Effector CD4-positive, alpha-beta T cell (primary cell): ENCODE measurements around the gene TASP1.
"Not testable (repeated sequence)": the region's sequence is repeated elsewhere in the genome, so short reads cannot be mapped to it uniquely, and the experiment has no call there.

Source experiments
- DNase-seq: peaks from one replicate; pipeline ENCODE4 v3.0.0-alpha.2; 2020
- total RNA-seq: gene quantifications from one replicate; lab custom pipeline; 2026; lab: John Stamatoyannopoulos, UW

The TASP1 gene, protein sequence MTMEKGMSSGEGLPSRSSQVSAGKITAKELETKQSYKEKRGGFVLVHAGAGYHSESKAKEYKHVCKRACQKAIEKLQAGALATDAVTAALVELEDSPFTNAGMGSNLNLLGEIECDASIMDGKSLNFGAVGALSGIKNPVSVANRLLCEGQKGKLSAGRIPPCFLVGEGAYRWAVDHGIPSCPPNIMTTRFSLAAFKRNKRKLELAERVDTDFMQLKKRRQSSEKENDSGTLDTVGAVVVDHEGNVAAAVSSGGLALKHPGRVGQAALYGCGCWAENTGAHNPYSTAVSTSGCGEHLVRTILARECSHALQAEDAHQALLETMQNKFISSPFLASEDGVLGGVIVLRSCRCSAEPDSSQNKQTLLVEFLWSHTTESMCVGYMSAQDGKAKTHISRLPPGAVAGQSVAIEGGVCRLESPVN
- total RNA-seq, result 20.1 reads per million, percentile 47 among the genes with 10 or more reads in this experiment

DNA sequence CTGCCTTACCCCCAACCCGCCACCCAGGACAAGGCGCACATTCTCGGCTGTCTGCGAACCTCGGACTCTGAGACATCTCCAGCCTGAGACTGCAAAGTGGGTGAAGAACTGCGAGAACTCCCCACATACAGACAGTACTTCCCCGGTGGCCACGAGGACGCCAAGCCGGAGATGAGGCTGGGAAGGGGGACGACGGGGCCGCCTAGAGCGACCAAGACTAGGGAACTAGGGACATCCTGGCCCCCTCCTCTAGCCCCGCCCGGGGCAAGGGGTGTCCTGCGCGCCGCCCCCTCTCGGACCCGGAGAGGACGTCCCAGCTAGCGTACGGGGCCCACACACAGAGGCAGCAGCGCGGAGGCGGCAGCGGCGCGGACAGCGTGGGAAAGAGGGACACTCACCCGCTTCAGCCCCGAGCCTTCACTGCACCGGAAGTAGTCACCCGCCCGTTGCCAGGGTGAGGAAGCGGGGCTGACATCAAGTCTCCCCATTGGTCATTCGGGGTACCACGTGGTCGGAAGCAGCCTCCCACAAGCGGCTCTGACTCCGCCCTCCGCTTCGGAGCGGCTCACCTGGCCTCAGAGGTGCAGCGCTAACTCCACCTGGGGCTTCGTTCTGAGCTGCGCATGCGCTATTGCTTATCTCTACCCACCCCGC, at the start of gene TASP1:
TSS of gene TASP1 (minus strand) at position 437 of the 654 bp plus-strand sequence. CDS start 8,854 bp downstream, outside the sequence.
- peak; percentile 97 for DNase-seq

DNA sequence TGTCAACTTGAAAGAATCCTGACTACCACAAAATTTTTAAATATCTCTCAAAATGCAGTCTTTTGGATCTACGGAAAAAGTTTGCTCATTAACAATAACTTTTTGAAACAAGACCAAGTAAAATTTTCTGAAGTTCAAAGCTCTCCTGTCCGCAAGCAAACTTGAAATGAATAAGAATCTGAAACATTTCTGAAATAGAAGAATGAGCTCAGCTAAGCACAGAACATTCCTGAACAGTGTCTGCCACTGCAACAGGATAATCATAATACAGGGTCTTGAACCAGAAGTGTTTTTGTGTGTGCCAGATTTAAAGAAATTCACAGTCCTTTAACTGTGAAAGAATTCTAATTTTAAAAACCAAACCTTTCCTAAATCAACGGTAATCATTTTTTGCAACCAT, 49.1 kb upstream of the TASP1 start:
- no peak for DNase-seq

DNA sequence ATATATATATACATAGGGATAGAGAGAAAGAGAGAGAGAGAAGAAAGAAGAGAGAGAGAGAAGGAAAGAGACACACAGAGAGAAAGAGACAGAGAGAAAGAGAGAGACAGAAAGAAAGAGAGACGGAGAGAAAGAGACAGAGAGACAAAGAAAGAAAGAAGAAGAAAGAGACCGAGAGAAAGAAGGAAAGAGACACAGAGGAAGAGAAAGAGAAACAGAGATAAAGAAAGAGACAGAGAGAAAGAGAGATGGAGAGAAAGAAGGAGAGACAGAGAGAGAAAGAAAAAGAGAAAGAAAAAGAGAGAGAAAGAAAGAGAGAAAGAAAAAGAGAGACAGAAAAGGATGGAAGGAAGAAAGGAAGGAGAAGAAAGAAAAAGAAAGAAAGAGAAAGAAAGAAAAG, 46.9 kb upstream of the TASP1 start:
- DNase-seq, result no peak

DNA sequence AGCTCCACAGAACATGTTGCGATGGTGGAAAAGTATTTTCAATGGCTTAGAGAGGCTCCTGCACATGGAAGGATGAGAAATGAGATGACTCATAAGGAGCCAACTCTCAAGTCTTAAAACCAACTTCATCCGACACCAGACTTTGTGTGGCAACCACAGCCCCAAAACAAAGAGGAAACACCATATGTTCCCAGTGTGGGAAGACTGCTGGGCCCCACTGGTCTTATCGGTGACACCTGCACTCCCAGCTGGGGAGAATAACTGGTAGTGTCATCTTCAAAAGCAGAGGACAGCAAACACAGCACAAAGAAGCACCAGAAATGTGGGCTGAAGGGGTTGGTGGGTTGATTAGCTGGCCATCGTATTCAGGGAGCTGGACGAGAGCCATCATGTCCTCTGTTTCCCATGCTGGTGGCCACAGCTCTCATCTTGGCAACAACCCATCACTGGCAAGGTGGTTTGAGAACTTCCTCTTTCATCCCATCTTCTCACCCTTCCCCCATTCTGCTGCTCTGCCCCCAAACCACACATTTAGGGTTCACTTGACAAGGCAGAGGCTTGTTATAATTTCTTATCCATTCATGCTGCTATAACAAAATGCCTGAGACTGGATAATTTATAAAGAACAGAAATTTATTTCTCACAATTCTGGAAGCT, 46.0 kb upstream of the TASP1 start:
- DNase-seq, result no peak

DNA sequence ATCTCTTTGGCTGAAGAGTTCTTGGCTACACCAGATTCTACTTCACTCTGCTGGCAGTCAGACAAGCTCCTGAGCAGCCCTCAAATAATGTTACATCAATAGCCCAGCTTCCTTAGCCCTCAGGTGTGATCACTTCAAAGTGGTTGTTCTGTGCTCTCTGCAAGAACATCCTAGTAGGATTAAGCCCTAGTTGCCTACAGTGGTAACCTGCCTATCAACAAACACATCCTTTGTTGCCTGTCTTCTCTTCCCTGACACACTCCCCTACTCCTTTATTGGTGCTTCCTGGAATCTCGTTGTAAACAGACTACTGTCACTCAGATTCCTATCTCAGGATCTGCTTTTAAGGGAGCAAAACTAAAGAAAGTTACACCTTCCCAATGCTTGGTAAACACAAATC, 45.1 kb upstream of the TASP1 start:
- no peak for DNase-seq

DNA sequence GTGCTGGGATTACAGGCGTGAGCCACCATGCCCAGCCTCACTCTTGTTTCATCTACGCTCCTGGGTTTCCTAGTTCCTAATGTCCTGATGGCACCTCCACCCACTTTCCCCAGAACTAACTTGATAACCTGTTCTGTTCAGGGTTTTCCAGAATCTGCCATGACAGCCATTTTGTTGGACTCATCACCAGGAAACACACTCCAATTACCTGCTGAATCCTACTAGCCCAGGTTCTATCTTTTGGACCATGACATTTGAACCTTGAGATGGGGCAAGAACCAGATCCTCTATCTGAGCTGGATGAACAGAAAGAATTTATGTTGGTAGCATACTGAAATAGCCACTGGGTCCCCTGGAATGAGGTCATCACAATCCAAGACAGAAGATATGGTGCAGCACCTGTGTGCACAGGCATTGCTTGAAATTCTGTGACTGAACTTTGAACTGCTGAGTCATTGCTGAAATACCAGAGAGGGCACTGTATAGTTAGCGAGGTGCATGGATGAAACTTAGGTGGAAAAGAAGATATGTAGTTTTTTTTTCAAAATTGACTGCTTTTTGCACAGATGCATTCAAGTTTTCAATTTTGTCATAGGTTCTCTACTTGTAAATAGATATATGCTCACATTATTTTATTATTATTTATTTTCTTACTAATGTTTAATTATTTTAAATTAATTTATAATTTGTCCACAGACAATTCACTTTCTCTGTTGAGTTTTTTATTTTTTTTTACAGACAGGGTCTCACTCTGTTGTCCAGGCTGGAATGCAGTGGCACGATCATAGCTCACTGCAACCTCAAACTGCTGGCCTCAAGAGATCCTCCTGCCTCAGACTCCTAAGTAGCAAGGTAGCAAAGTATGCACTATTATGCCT, 42.8 kb upstream of the TASP1 start:
- no peak for DNase-seq

DNA sequence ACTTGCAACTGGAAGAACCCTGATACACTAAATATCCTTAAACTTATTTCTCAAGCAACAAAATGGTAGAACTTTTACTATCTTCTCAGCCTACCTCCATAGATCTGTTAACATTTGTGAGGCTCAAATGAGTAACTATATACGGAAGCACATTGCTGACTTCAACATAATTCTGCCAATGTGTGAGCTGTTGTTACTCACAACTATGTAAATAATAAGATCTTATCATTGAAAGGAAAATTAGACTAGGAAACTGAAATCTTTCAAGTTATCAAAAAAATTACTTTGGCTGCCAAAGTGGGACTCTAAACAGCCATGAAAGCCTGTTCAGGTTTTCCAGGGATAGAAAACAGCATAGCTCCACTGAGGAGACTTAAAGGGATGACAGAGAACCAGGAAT, 40.2 kb upstream of the TASP1 start:
- no peak for DNase-seq

DNA sequence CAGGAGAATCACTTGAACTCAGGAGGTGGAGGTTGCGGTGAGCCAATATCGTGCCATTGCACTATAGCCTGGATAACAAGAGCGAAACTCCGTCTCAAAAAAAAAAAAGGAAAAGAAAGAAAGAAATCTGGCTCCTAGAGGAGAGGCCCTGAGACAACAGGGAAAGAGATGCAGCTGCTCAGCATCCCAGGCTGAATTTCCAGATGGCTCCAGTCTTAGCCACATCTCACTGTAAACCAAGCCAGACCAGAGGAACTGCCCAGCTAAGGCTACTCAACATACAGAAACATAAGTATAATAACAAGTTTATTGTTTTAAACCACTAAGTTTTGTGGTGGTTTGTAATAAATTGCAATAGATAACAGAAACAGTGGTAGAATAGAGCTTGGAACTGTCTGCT, 38.5 kb upstream of the TASP1 start:
- no peak for DNase-seq

DNA sequence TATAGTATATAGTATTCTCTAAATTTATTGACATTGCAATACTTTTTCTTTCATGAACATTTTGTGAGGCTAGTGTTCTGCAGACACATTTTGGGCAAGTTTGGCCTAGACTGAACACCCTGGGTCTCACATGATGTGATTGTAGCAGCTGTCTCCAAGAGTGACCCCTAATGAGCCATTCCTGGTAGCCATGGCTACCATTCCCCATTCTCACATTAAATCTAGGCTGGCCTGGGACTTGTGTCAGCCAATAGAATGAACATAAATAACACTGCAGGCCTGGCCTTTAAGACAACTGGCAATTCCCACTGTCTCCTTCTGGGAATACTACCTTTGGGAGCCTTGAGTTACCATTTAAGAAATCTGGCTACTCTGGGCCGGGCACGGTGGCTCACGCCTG, 38.0 kb upstream of the TASP1 start:
- DNase-seq, result no peak

DNA sequence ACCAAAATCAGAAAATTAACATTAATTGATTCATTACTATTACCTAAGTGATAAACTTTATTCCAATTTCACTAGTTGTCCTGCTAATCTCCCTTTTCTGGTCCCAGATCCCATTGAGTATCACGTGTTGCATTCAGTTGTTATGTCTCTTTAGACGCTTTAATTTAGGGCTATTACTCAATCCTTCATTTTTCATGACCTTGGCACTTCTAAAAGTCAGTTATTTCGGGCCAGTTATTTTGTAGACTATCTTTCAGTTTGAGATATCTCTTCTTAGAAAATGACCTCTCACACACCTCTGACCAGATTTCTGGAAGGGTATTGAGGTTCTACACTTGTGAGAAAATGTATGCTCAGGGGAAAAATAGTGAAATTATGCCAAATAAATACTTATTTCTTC, 34.0 kb upstream of the TASP1 start:
- no peak for DNase-seq

DNA sequence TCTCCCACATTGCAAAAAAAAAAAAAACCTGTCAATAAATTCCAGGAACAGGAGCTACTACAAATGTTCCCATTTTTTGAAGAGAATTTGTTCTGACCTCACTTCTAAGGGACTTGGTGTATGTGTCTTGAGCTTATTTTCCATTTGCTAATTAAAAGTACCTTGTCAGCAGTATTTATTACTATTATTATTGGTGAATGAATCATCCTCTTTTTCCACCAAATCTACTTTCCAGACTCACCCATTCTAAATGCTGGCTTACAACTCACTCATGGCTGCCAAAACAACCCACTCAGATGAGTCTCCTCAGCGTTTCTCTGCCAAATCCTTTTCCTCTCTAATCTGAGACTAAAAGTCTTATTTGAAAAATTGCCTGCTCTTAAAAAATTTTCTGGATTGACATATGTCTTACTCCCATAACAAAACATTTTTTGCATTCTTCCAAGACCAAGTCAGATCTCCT, 33.2 kb upstream of the TASP1 start:
- DNase-seq, result no peak

DNA sequence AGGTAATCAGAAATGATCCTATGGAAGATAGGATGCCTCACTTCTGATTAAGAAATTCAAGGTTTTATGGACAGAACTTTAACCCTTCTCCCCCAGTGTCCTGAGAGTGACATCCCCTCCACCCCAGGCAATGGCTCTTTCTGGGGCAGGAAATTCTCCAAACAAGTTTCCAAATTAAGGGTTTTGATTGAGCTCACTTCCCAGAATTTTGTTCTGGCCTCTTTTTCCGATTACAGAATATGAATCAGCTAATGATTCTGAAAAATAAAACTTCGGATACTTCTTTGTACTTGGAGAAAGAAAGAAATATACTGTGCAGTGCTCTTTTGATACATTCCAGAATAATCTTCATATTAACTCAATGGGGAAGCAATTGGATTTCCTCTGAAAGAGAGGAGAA, 32.8 kb upstream of the TASP1 start:
- no peak for DNase-seq

DNA sequence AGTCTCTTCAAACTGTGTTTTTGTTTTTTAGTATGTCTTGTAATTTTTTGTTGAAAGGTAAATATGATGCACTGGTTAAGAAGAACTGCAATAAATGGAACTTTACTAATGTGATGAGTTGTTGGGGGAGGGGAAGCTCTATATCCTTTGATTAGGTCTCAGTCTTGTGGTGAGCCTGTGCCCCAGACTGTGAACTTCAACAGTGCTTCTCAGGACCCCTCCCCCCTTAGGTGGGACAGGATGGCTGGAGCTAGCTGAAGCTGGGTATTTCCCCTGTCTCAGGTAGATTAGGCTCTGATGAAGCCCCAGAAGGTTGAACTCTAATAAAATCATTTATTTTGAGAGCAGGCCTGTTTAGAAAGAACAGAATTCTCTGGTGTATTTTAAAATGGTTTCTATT, 31.4 kb upstream of the TASP1 start:
- DNase-seq, result no peak

DNA sequence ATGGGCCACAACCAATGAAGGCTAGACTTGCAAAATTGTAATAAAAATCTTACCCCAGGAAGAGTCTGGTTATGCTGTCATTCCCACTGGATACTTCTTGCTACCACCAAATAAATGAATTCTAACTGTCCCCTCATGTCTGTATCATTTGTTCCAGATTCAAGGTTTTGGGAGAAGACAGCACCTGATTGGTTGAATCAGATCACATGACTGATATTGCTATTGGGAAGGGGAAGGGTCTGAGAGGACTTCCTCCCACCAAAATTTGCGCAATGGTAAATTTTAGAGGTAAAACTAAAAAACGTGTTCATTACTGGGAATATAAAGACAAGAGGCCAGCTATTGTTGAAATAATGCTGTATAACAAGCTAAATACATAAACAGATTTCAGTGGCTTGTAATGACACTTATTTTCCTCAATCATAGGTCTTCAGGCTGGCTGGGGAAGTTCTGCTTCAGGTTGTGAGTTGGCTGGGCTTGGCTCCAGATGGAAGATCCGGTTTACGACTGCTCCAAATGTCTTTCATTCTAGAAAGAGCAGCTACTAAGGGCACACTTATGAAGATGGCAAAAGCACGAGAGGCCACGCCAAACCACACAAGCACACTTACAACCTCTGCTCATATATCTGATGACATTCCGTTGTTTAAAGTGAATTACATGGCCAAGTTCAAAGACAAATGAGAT, 27.1 kb upstream of the TASP1 start:
- DNase-seq, result no peak

DNA sequence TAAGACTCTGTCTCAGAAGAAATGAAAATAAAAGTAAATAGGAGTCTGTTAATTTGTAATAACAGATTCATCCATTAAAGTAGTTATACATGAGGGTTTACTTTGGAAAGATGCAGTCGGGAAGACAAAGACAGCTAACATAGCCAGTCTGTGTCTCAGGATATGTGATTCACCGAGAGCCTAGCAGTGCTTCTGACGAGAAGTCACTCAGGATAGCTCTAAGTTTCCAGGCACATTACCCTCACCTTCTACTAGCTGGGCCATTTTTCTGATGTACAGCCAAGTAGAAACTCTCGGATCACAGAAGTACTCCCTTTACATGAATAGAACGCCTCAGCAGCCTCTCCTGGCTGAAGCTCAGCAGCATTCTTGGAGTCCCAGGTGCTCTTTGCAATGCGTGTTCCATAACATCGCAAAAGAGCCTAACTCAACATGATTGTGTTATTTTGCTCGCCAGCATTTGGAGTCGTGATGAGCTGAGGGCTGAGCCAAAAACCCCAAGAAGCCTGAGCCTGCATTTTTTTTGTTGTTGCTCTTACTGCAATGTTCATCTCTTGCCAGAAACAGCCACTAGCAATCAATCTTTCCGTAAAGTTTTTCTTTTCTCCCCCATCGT, 22.4 kb upstream of the TASP1 start:
- DNase-seq, result no peak

DNA sequence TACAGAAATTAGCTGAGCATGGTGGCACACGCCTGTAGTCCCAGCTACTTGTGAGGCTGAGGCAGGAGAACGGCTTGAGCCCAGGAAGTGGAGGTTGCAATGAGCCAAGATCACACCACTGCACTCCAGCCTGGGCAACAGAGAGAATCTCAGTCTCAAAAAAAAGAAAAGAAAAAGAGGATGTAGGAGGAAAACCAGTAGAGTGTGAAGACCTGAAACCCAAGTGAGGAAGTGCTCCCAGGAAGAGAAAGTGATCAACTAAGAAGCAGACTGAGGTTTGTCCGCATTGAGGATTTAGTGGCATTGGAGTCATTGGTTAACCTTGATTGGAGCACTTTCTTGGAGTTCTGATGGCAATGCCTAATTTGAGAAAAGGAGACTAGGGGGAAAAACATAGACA, 20.6 kb upstream of the TASP1 start:
- no peak for DNase-seq

DNA sequence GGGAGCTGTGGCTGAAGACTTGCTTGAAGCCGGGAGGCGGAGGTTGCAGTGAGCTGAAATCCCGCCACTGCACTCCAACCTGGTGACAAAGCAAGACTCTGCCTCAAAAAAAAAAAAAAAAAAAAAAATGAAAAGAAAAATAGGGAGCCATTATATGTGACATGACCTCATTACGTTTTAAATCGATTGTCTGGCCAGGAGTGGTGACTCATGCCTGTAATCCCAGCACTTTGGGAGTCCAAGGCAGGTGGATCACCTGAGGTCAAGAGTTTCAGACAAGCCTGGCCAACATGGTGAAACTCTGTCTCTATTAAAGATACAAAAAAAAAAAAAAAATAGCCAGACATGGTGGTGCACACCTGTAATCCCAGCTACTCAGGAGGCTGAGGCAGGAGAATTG, 19.3 kb upstream of the TASP1 start:
- DNase-seq, result not testable (repeated sequence)

DNA sequence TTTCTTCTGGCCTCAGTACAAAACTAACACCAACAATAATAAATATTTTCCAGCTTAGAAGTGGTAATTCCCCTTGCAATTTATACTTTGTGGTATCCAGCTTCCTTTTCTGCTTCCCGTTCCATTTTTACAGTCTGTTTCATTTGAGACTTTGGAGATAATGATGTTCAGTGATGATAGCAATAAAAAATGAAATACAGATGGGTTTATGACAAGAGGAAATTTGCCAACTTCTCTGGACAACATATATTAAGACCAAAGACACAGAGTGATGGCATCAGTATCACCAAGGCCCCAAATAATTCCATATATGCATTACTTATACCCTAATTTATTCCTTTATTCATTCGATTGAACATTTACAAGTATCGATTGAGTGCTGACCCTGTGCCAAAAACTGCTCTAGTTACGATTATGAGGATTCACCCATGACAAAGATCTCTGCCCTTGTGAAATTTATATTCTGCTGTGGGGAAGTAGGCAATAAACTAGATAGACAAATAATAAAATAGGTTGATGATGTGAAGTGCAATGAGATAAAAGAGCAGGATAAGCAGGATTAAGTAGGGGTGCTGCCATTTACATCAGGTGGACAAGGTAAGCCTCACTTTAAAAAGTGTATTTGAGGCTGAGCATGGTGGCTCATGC, 18.1 kb upstream of the TASP1 start:
- no peak for DNase-seq

DNA sequence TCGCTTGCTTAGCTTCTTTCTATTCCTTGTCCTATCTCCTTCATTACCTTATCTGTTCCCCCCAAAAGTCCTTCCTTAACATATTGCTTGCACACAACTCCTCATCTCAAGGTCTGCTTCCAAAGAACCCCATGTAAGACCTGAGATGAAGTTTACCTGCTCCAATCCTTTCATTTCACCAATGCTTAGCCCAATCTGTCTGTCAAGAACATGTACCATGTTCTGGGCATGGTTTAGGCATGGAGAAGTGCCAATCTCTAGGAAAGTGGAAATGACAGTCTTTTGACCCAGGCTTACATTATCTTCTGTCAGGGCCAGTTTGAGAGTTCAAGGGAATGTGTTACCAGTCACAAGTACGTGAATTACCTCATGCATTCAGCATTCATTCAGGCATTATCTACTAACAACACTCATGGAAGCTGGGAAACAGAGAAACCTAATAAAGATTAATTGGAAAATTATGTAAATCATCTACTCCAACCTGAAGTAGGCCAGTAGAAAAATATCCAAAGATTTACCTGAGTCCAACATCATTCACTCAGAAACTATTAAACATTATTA, 15.8 kb upstream of the TASP1 start:
- no peak for DNase-seq

DNA sequence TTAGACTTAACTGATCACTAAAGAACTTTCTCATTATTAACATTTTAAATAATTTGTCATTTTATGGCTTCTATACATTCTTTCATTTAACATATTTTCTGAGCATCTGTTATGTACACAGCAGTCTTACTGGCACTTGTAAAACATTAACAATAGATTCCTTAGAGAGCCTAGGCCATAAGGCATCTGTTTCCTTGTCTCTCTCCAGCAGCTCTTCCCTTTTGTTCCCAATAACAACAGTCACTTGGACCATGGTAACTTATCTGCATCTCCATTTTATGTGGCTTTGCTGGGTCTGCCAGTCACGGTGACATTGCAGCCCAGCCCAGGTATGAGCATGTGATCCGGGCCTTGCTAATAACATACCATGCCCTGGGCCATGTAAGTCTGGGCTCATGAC, 11.7 kb upstream of the TASP1 start:
- no peak for DNase-seq
